ENCODE measurements around the gene COL4A1.

Gene COL4A1

GRCh38 chr13:110279684-110280083, 27.3 kb downstream of the COL4A1 start:
- Histone ChIP-seq H3K79me2 (ENCODE audit: insufficient read depth, low read length) (no peaks in the 10 kb centered on the region), H3K27me3 (ENCODE audit: insufficient read depth, low read length) (no peaks in the 10 kb centered on the region), H3K9me2 (ENCODE audit: low read depth, low read length) (no peaks in the 10 kb centered on the region), H3K9me3 (ENCODE audit: low read length) (no peaks in the 10 kb centered on the region), H3K9ac (ENCODE audit: low read length) (no peak overlapping the region), H3F3A (ENCODE audit: insufficient read depth, low read length) (no peaks in the 10 kb centered on the region), H4K20me1 (ENCODE audit: insufficient read depth, low read length) (no peaks in the 10 kb centered on the region), H3K4me2 (ENCODE audit: low read length) (no peak overlapping the region), H3K4me3 (ENCODE audit: low read depth, low read length, poor library complexity, severe bottlenecking) (no peak overlapping the region), H3K36me3 (ENCODE audit: insufficient read depth, low read length) (no peaks in the 10 kb centered on the region), H3K4me1 (ENCODE audit: insufficient read depth, low read length, severe bottlenecking) (no peaks in the 10 kb centered on the region), H2AFZ (ENCODE audit: low read length) (no peak overlapping the region), H3K27ac (ENCODE audit: low read depth, low read length, poor library complexity, severe bottlenecking) (no peak overlapping the region)
- no peak for TF ChIP-seq EZH2 (IDR thresholded peaks at IDR 0.05; ENCODE audit: borderline replicate concordance, low read length)
- TF ChIP-seq, protein P1, sequence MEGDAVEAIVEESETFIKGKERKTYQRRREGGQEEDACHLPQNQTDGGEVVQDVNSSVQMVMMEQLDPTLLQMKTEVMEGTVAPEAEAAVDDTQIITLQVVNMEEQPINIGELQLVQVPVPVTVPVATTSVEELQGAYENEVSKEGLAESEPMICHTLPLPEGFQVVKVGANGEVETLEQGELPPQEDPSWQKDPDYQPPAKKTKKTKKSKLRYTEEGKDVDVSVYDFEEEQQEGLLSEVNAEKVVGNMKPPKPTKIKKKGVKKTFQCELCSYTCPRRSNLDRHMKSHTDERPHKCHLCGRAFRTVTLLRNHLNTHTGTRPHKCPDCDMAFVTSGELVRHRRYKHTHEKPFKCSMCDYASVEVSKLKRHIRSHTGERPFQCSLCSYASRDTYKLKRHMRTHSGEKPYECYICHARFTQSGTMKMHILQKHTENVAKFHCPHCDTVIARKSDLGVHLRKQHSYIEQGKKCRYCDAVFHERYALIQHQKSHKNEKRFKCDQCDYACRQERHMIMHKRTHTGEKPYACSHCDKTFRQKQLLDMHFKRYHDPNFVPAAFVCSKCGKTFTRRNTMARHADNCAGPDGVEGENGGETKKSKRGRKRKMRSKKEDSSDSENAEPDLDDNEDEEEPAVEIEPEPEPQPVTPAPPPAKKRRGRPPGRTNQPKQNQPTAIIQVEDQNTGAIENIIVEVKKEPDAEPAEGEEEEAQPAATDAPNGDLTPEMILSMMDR (IDR thresholded peaks at IDR 0.05; ENCODE audit: low read length): no peak

- H3K9ac ChIP-seq (ENCODE audit: low read length): no peak overlapping the region
- H4K20me1 ChIP-seq (ENCODE audit: insufficient read depth, low read length): no peaks in the 10 kb centered on the region
- H3K4me3 ChIP-seq (ENCODE audit: low read depth, low read length, poor library complexity, severe bottlenecking): no peak overlapping the region
- no peak overlapping the region for H3K27ac ChIP-seq (ENCODE audit: low read depth, low read length, poor library complexity, severe bottlenecking)
- H3K4me1 ChIP-seq (ENCODE audit: insufficient read depth, low read length, severe bottlenecking): no peaks in the 10 kb centered on the region
- no peaks in the 10 kb centered on the region for H3K9me3 ChIP-seq (ENCODE audit: low read length)
- no peaks in the 10 kb centered on the region for H3K36me3 ChIP-seq (ENCODE audit: insufficient read depth, low read length)
- TF ChIP-seq EZH2 (IDR thresholded peaks at IDR 0.05; ENCODE audit: borderline replicate concordance, low read length): no peak
- TF ChIP-seq, protein P1 (IDR thresholded peaks at IDR 0.05; ENCODE audit: low read length): no peak
- no peak overlapping the region for H3K4me2 ChIP-seq (ENCODE audit: low read length)
- H3K9me2 ChIP-seq (ENCODE audit: low read depth, low read length): no peaks in the 10 kb centered on the region
- H3K27me3 ChIP-seq (ENCODE audit: insufficient read depth, low read length): no peaks in the 10 kb centered on the region
- H3K79me2 ChIP-seq (ENCODE audit: insufficient read depth, low read length): no peaks in the 10 kb centered on the region
- no peak overlapping the region for H2AFZ ChIP-seq (ENCODE audit: low read length)
- no peaks in the 10 kb centered on the region for H3F3A ChIP-seq (ENCODE audit: insufficient read depth, low read length)
Measured at GRCh38 chr13:110278859-110279258, 28.1 kb downstream of the COL4A1 start.

DNA sequence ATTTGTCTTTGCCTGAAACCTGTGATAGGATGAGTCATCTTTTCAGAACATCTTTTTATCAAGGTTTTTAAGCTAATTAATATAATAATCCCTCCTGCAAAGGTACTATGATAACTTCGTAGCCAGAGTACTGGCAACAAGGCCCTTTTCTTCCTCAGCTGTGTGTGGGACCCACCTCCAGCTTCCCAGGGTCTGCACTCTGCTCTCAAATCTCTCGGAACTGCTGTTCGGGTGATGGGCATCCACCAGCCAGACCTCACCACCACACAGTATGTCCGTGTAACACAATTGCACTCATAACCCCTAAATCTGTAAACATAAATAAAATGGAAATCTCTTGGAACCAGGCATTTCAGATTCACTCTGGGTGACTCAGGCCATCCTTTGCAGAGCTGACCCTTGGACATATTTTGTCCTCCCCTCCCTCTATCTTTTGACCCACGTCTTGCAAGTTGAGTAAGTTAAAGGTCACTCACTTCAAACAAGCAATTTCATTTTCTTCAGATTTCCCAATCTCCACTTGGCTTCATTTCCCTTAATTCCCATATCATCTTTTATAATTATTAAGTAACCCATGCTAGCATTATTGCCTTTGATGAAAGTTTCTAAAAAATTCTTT, 29.5 kb downstream of the COL4A1 start:
- H3F3A ChIP-seq (ENCODE audit: insufficient read depth, low read length): no peaks in the 10 kb centered on the region
- no peaks in the 10 kb centered on the region for H4K20me1 ChIP-seq (ENCODE audit: insufficient read depth, low read length)
- TF ChIP-seq, protein P1 (IDR thresholded peaks at IDR 0.05; ENCODE audit: low read length): no peak
- no peak for TF ChIP-seq EZH2 (IDR thresholded peaks at IDR 0.05; ENCODE audit: borderline replicate concordance, low read length)
- H3K4me1 ChIP-seq (ENCODE audit: insufficient read depth, low read length, severe bottlenecking): no peaks in the 10 kb centered on the region
- H3K4me3 ChIP-seq (ENCODE audit: low read depth, low read length, poor library complexity, severe bottlenecking): no peak overlapping the region
- H2AFZ ChIP-seq (ENCODE audit: low read length): no peak overlapping the region
- peaks cover 5% of the 10 kb centered on the region for H3K27me3 ChIP-seq (ENCODE audit: insufficient read depth, low read length)
- no peaks in the 10 kb centered on the region for H3K9me2 ChIP-seq (ENCODE audit: low read depth, low read length)
- H3K9ac ChIP-seq (ENCODE audit: low read length): no peak overlapping the region
- H3K27ac ChIP-seq (ENCODE audit: low read depth, low read length, poor library complexity, severe bottlenecking): no peak overlapping the region
- H3K36me3 ChIP-seq (ENCODE audit: insufficient read depth, low read length): no peaks in the 10 kb centered on the region
- no peak overlapping the region for H3K4me2 ChIP-seq (ENCODE audit: low read length)
- no peaks in the 10 kb centered on the region for H3K9me3 ChIP-seq (ENCODE audit: low read length)
- no peaks in the 10 kb centered on the region for H3K79me2 ChIP-seq (ENCODE audit: insufficient read depth, low read length)

All from OCI-LY1 (cell line).